HG03457 (cell line): ENCODE data around the gene RSPH1.
"Not testable (repeated sequence)": the region's sequence is repeated elsewhere in the genome, so short reads cannot be mapped to it uniquely, and the experiment has no call there.

Source experiments
- ATAC-seq: cut with Tn5 transposase; IDR thresholded peaks from one replicate; pipeline ENCODE4 v1.9.1; 2021; ENCODE audit warnings: moderate number of reproducible peaks; ENCODE audit not compliant: unreplicated experiment

The RSPH1 gene

GRCh38 chr21:42489991-42490390, 6.0 kb downstream of the RSPH1 start:
- ATAC-seq = no peak

DNA sequence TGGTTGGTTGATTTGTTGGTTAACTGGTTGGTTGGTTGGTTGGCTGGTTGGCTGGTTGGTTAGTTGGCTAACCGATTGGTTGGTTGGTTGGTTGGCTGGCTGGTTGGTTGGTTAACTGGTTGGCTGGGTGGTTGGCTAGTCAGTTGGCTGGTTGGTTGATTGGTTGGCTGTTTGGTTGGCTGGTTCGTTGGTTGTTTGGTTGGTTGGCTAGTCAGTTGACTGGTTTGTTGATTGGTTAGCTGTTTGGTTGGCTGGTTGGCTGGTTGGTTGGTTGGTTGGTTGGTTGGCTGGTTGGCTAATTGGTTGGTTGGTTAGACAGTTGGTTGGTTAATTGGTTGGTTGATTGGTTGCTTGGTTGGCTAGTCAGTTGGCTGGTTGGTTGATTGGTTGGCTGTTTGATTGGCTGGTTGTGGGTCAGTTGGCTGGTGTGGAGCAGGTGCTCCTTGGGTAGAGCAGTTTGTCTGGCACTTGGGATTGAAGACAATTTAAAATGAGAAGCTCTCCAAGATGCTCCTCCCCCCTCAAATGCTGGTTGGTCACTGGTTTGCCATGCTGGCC, 6.9 kb downstream of the RSPH1 start:
- no peak for ATAC-seq

GRCh38 chr21:42486531-42486930, 9.5 kb downstream of the RSPH1 start:
- ATAC-seq = no peak

DNA sequence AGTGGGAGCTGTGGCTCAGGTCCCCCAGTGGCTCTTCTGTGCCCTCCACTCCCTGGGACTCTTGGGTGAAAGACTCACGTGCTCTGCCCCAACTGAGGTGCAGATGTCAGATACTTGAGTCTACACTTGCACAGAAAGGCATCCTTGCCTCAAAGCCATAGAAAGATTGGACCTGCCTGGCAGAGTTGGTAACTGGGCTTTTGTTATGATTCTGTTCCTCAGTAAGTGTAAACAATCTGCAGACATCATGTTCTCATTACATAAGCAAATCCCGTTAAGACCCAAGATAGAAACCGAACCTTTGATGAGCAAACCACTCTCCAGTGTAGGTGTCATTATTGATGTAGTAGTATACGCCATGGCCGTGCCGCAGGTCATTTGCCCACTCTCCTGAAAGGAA, 10.0 kb downstream of the RSPH1 start:
- ATAC-seq = no peak

- no peak for ATAC-seq
Measured at GRCh38 chr21:42484966-42485365, 11.1 kb downstream of the RSPH1 start.

GRCh38 chr21:42481169-42481568, 14.9 kb downstream of the RSPH1 start:
- ATAC-seq = no peak

- no peak for ATAC-seq
Measured at GRCh38 chr21:42480736-42481135, 15.3 kb downstream of the RSPH1 start.

- ATAC-seq = no peak
Measured at GRCh38 chr21:42479582-42479981, 16.4 kb downstream of the RSPH1 start.

- no peak for ATAC-seq
Measured at GRCh38 chr21:42478504-42478903, 17.5 kb downstream of the RSPH1 start.

DNA sequence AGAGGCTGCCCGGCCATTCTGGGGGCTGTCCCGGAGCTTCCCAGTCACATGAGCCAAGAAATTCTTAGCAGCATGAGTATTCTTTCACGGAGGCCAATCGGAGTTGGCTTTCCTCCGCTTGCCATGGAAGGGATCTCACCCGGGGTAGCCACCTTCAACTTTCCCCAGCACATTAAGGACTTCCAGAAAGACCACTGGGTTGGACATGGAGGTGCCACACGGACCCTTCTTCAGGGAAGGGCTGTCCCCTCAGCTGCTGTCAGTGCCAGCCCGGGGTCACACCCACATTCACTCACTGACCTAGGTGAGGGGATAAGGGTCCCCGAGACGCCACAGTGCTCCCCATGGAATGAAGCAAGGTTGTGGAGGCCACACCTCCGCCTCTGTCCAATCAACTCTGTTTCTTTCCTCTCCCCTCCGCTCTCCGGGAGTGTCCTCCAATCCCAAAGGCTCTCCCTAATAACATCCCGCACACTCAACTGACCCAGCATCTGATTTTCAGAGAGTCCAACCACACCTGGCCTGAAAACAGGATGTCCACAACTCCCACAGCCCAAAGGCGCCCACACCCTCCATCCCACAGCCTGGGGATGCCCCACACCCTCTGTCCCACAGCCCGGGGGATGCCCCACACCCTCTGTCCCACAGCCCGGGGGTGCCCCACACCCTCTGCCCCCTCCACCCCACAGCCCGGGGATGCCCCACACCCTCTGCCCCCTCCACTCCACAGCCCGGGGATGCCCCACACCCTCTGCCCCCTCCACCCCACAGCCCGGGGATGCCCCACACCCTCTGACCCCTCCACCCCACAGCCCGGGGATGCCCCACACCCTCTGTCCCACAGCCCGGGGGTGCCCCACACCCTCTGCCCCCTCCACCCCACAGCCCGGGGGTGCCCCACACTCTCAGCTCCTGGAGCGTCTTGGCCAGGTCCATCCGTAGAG, 19.4 kb downstream of the RSPH1 start:
- ATAC-seq = no peak

DNA sequence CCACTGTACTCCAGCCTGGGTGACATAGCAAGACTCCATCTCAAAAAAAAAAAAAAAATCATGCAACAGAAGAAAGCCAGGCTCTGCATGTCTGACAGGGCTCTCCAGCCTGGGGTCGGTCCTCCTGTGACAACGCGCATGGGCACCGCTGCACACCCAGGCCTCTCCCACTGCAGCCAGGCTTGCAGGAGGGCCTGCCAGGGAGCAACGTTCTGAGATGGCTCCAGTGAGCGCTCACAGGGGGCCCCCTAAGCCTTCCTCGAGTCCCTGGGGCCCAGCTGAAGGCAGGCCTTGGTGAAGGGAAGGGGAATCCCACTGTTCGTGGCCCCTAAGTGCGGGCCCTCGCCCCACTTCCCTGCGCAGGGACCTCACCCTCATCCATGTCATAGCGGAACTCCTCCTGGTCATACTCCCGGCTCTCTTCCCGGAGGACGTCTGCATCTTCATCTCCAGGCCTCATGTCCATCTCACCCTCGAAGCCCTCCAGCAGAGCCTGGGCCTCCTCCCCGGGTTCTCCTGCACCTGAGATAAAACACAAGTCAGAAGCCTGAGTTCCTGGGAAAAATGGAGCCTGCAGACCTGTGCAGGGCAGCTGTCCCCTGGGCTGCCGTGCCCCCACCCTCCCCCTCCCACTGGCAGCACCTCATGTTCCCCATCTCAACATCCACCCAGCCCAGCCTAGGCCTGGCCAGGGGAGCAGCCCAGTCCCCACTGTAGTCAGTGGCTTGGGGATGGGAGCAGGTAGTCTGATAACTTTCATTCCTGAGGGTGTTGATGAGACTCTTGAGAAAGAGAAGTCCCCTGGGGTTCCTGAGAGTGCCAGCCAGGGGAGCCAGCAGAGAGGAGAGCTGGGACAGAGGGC, 20.3 kb downstream of the RSPH1 start:
- no peak for ATAC-seq

DNA sequence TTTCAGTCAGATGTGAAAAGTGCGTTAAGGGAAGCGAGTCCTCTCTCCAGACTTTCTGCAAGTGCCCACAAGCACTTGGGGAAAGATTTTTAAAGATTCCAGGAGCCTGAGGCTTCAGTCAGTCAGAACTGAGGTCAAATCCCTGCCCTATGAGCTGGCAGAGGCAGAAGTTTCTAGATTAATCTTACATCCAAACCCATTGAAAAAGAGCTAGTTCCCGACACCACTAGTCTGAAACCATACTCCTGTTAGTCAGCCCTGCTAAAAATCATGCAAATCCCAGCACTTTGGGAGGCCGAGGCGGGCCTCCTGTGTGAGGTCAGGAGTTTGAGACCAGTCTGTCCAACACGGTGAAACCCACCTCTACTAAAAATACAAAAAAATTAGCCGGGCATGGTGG, 21.0 kb downstream of the RSPH1 start:
- ATAC-seq = no peak

- no peak for ATAC-seq
Measured at GRCh38 chr21:42474043-42474831, 21.8 kb downstream of the RSPH1 start.

DNA sequence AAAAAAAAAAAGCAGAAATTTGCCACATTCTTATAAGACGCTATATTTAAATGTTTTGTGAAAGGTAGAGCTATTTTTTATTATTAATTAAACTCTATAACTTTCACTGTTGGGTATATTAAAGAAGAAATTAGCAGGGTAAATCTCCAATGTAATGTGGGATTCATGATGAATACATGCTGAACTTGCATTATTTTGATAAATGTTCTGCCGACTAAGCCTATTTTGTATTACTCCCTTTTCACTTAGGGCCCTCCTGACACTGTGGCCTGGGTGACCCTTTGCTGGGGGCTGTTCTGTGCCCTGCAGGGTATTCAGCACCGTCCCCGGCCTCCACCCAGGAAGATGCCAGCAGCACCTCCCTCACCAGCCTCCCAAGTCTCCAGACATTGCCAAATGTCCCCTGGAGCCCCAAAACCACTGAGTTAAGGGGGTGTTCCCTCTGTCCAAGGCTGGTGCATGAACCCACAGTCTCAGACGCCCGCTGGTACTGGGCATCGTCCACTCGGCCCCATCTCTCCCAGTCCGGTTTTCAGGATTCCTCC, 22.5 kb downstream of the RSPH1 start:
- no peak for ATAC-seq

DNA sequence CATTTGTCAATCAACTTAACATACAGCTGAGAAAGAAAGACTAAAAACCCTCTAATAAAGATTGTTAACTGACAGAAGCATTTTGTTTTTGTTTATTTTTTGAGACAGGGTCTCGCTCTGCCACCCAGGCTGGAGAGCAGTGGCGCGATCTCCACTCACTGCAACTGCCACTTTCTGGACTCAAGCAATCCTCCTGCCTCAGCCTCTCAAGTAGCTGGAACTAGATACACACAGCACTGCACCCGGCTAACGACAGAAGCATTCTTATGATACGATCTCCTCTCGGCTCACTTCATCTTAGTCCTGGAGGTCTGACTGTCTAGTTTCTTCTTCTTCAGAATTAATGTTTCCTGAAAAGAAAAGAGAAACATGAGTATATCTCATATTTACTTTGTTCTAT, 23.5 kb downstream of the RSPH1 start:
- ATAC-seq = no peak

DNA sequence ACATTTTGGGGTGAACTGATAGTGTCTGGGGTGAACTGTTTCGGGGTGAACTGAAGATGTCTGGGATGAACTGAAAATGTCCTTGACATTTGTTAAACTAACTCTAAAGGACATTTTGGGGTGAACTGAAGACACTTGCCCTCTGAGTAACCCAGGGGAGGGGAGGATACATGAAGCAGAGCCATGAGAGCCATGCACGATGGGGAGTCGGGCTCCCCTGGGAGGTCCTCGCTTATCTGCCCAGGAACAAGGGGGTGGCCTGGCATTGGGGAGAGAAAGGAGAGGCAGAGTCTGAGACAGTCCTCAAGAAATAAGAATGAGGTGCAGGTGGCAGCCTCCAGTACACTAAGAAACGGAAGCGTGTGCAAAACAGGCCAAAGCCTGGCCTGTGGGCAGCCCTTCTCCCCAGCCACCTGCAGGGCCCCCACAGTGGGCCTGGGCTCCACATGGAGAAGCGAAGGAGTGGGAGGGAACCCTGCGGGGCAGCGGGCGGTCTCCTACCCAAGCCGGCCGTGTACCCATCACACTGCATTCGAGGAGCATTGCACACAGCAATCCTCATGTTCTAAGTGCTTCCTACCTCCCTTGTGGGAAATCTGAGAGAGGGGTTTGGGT, 24.2 kb downstream of the RSPH1 start:
- no peak for ATAC-seq

GRCh38 chr21:42471206-42471605, 24.8 kb downstream of the RSPH1 start:
- ATAC-seq = no peak

DNA sequence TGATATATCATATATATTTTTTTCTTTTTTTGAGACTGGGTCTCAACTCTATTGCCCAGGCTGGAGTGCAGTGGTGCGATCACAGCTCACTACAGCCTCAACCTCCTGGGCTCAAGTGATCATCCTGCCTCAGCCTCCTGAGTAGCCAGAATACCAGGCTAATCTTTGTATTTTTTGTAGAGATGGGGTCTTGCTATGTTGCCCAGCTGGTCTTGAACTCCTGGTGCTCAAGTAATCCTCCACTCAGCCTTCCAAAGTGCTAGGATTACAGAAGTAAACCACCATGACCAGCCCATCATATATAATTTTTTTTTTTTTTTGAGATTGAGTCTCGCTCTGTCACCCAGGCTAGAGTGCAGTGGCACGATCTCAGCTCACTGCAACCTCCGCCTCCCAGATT, 26.3 kb downstream of the RSPH1 start:
- not testable (repeated sequence) for ATAC-seq

GRCh38 chr21:42469272-42469671, 26.8 kb downstream of the RSPH1 start:
- ATAC-seq = no peak

DNA sequence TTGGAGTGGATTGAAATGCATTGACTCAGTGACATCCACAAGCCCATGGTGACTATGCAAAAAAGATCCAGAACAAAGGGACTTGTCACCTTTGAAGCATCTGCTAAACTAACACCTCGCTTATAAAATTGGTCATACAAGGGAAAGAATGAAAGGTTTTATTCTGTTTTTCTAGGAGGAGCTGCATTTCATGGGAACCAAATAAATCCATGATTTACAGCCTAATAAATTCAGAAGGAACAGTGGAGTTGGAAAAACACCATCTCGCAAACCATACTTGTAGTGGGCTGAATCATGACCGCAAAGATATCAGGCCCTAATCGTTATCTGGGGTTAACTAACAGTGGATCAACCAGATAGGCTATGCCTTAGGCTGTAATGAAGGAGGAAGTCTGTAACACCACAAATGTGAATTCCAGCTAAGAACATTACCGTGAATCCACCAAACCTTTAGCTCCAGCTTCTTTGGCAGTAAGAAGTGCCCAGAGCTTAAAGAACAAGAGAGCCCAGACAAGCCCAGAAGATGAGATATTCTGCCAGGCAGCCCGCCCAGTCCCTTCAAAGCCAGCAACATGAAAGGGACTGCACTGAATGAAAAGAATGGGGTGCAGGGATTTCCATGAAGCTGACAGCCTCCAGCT, 27.4 kb downstream of the RSPH1 start:
- ATAC-seq = no peak
